Measurements from ENCODE around the gene ANKS3.
"Not testable (repeated sequence)": the region's sequence is repeated elsewhere in the genome, so short reads cannot be mapped to it uniquely, and the experiment has no call there.

The ANKS3 gene

GRCh38 chr16:4753227-4753626 lies 19.2 kb upstream of the ANKS3 start:
- DNase-seq (ENCODE audit: low read depth), result no peak

- DNase-seq (ENCODE audit: low read depth), result no peak
Measured at GRCh38 chr16:4752351-4753100, 18.5 kb upstream of the ANKS3 start.

- DNase-seq (ENCODE audit: low read depth), result no peak
Measured at GRCh38 chr16:4750896-4751295, 16.8 kb upstream of the ANKS3 start.

- DNase-seq (ENCODE audit: low read depth), result no peak
Measured at GRCh38 chr16:4749700-4750257, 15.7 kb upstream of the ANKS3 start.

GRCh38 chr16:4748682-4749411 lies 14.8 kb upstream of the ANKS3 start:
- no peak for DNase-seq (ENCODE audit: low read depth)

- DNase-seq (ENCODE audit: low read depth), result no peak
Measured at GRCh38 chr16:4747906-4748681, 14.0 kb upstream of the ANKS3 start.

GRCh38 chr16:4746991-4747574 lies 13.0 kb upstream of the ANKS3 start:
- DNase-seq (ENCODE audit: low read depth), result no peak

GRCh38 chr16:4746215-4746614 lies 12.1 kb upstream of the ANKS3 start:
- DNase-seq (ENCODE audit: low read depth), result no peak

GRCh38 chr16:4745274-4745569 lies 11.2 kb upstream of the ANKS3 start:
- no peak for DNase-seq (ENCODE audit: low read depth)

- DNase-seq (ENCODE audit: low read depth), result no peak
Measured at GRCh38 chr16:4744555-4745273, 10.6 kb upstream of the ANKS3 start.

GRCh38 chr16:4743226-4743878 lies 9.3 kb upstream of the ANKS3 start:
- DNase-seq (ENCODE audit: low read depth), result no peak

- not testable (repeated sequence) for DNase-seq (ENCODE audit: low read depth)
Measured at GRCh38 chr16:4738370-4738769, 4.3 kb upstream of the ANKS3 start.

GRCh38 chr16:4737545-4737944 lies 3.5 kb upstream of the ANKS3 start:
- no peak for DNase-seq (ENCODE audit: low read depth)

GRCh38 chr16:4736546-4736945 lies 2.5 kb upstream of the ANKS3 start:
- DNase-seq (ENCODE audit: low read depth), result no peak

GRCh38 chr16:4734730-4735535 lies 862 bp upstream of the ANKS3 start:
- peak; percentile 23 for DNase-seq (ENCODE audit: low read depth)

- DNase-seq (ENCODE audit: low read depth), result no peak
Measured at GRCh38 chr16:4733747-4734062, 366 bp downstream of the ANKS3 start.

GRCh38 chr16:4733211-4733742 lies 794 bp downstream of the ANKS3 start:
- no peak for DNase-seq (ENCODE audit: low read depth)

- DNase-seq (ENCODE audit: low read depth), result no peak
Measured at GRCh38 chr16:4729876-4730275, 4.2 kb downstream of the ANKS3 start.

GRCh38 chr16:4728676-4729075 lies 5.4 kb downstream of the ANKS3 start:
- no peak for DNase-seq (ENCODE audit: low read depth)

- no peak for DNase-seq (ENCODE audit: low read depth)
Measured at GRCh38 chr16:4726616-4727015, 7.5 kb downstream of the ANKS3 start.
